GM19372 (cell line): ENCODE data around the gene BSN.

ENCODE experiments used
- ATAC-seq: cut with Tn5 transposase; IDR thresholded peaks from one replicate; pipeline ENCODE4 v1.9.1; 2021; ENCODE audit warnings: mild to moderate bottlenecking, low read depth, moderate library complexity; ENCODE audit not compliant: unreplicated experiment

Gene BSN

GRCh38 chr3:49553692-49554632 is at the start of gene BSN:
BSN (plus strand) TSS chr3:49554477; CDS start chr3:49554603, 126 bp downstream.
- peak; percentile 86 for ATAC-seq

- no peak for ATAC-seq
These were observed 47.4 kb upstream of the BSN start for GRCh38 chr3:49506906-49507305.

- no peak for ATAC-seq
These were observed 45.2 kb upstream of the BSN start for GRCh38 chr3:49509028-49509561.

GRCh38 chr3:49511639-49512038 is 42.6 kb upstream of the BSN start:
- no peak for ATAC-seq

- ATAC-seq: no peak
These were observed 41.4 kb upstream of the BSN start for GRCh38 chr3:49512781-49513355.

- no peak for ATAC-seq
These were observed 40.7 kb upstream of the BSN start for GRCh38 chr3:49513494-49514124.

GRCh38 chr3:49518016-49518415 is 36.3 kb upstream of the BSN start:
- no peak for ATAC-seq

- ATAC-seq: no peak
These were observed 35.8 kb upstream of the BSN start for GRCh38 chr3:49518441-49518840.

GRCh38 chr3:49519296-49519695 is 35.0 kb upstream of the BSN start:
- ATAC-seq: no peak

- no peak for ATAC-seq
These were observed 34.3 kb upstream of the BSN start for GRCh38 chr3:49519916-49520385.

- ATAC-seq: no peak
These were observed 30.2 kb upstream of the BSN start for GRCh38 chr3:49523756-49524747.

GRCh38 chr3:49529567-49529966 is 24.7 kb upstream of the BSN start:
- no peak for ATAC-seq

- ATAC-seq: no peak
These were observed 24.0 kb upstream of the BSN start for GRCh38 chr3:49530231-49530630.

- ATAC-seq: no peak
These were observed 23.6 kb upstream of the BSN start for GRCh38 chr3:49530701-49531100.

GRCh38 chr3:49531218-49531617 is 23.1 kb upstream of the BSN start:
- ATAC-seq: no peak

- ATAC-seq: no peak
These were observed 22.6 kb upstream of the BSN start for GRCh38 chr3:49531715-49532114.

GRCh38 chr3:49533031-49533430 is 21.2 kb upstream of the BSN start:
- ATAC-seq: no peak

- ATAC-seq: no peak
These were observed 20.3 kb upstream of the BSN start for GRCh38 chr3:49533786-49534519.
